ENCODE measurements around the gene ILKAP.

Gene ILKAP

GRCh38 chr2:238203094-238203972 is at the start of gene ILKAP:
TSS of gene ILKAP (minus strand) at chr2:238203695. CDS start at chr2:238203553, 142 bp downstream.
- H3K9ac ChIP-seq (ENCODE audit: low read depth, low read length), result peak within 1 kb of the TSS; percentile 54
- H3K4me1 ChIP-seq (ENCODE audit: control insufficient read depth, insufficient read depth, low read length), result peaks cover 4% of the 10 kb centered on the region; the same call in 1 of the 2 replicates
- no peaks in the 10 kb centered on the region for H3K9me3 ChIP-seq (ENCODE audit: control insufficient read depth, insufficient read depth, low read length)
- H3K27me3 ChIP-seq (ENCODE audit: control insufficient read depth, insufficient read depth, low read length), result peaks cover 8% of the 10 kb centered on the region
- H3K36me3 ChIP-seq (ENCODE audit: control insufficient read depth, insufficient read depth, low read length), result no peaks in the 10 kb centered on the region
- H3K27ac ChIP-seq (ENCODE audit: low read depth, low read length), result peak within 1 kb of the TSS; percentile 55
- peak within 1 kb of the TSS; percentile 83 for H3K4me3 ChIP-seq (ENCODE audit: low read depth, low read length)

GRCh38 chr2:238252766-238253630 is 49.5 kb upstream of the ILKAP start:
- Histone ChIP-seq H3K27me3 (ENCODE audit: control insufficient read depth, insufficient read depth, low read length) (no peaks in the 10 kb centered on the region), H3K9ac (ENCODE audit: low read depth, low read length) (no peak overlapping the region), H3K27ac (ENCODE audit: low read depth, low read length) (no peak overlapping the region), H3K4me3 (ENCODE audit: low read depth, low read length) (no peak overlapping the region), H3K36me3 (ENCODE audit: control insufficient read depth, insufficient read depth, low read length) (peaks cover 22% of the 10 kb centered on the region), H3K4me1 (ENCODE audit: control insufficient read depth, insufficient read depth, low read length) (no peaks in the 10 kb centered on the region), H3K9me3 (ENCODE audit: control insufficient read depth, insufficient read depth, low read length) (no peaks in the 10 kb centered on the region)

- Histone ChIP-seq H3K9ac (ENCODE audit: low read depth, low read length) (no peak overlapping the region), H3K27me3 (ENCODE audit: control insufficient read depth, insufficient read depth, low read length) (no peaks in the 10 kb centered on the region), H3K4me1 (ENCODE audit: control insufficient read depth, insufficient read depth, low read length) (no peaks in the 10 kb centered on the region), H3K4me3 (ENCODE audit: low read depth, low read length) (no peak overlapping the region), H3K9me3 (ENCODE audit: control insufficient read depth, insufficient read depth, low read length) (no peaks in the 10 kb centered on the region), H3K36me3 (ENCODE audit: control insufficient read depth, insufficient read depth, low read length) (peaks cover 21% of the 10 kb centered on the region), H3K27ac (ENCODE audit: low read depth, low read length) (no peak overlapping the region)
These were observed 48.5 kb upstream of the ILKAP start for GRCh38 chr2:238251986-238252385.

- no peak overlapping the region for H3K27ac ChIP-seq (ENCODE audit: low read depth, low read length)
- no peaks in the 10 kb centered on the region for H3K27me3 ChIP-seq (ENCODE audit: control insufficient read depth, insufficient read depth, low read length)
- H3K9ac ChIP-seq (ENCODE audit: low read depth, low read length), result no peak overlapping the region
- no peak overlapping the region for H3K4me3 ChIP-seq (ENCODE audit: low read depth, low read length)
- peaks cover 21% of the 10 kb centered on the region for H3K36me3 ChIP-seq (ENCODE audit: control insufficient read depth, insufficient read depth, low read length)
- no peaks in the 10 kb centered on the region for H3K4me1 ChIP-seq (ENCODE audit: control insufficient read depth, insufficient read depth, low read length)
- H3K9me3 ChIP-seq (ENCODE audit: control insufficient read depth, insufficient read depth, low read length), result no peaks in the 10 kb centered on the region
These were observed 47.8 kb upstream of the ILKAP start for GRCh38 chr2:238251331-238251730.

GRCh38 chr2:238250896-238251295 is 47.4 kb upstream of the ILKAP start:
- no peak overlapping the region for H3K9ac ChIP-seq (ENCODE audit: low read depth, low read length)
- no peaks in the 10 kb centered on the region for H3K9me3 ChIP-seq (ENCODE audit: control insufficient read depth, insufficient read depth, low read length)
- H3K36me3 ChIP-seq (ENCODE audit: control insufficient read depth, insufficient read depth, low read length), result peaks cover 20% of the 10 kb centered on the region
- no peaks in the 10 kb centered on the region for H3K27me3 ChIP-seq (ENCODE audit: control insufficient read depth, insufficient read depth, low read length)
- no peaks in the 10 kb centered on the region for H3K4me1 ChIP-seq (ENCODE audit: control insufficient read depth, insufficient read depth, low read length)
- H3K4me3 ChIP-seq (ENCODE audit: low read depth, low read length), result no peak overlapping the region
- H3K27ac ChIP-seq (ENCODE audit: low read depth, low read length), result no peak overlapping the region

GRCh38 chr2:238247841-238248453 is 44.5 kb upstream of the ILKAP start:
- Histone ChIP-seq H3K9ac (ENCODE audit: low read depth, low read length) (no peak overlapping the region), H3K27ac (ENCODE audit: low read depth, low read length) (no peak overlapping the region), H3K36me3 (ENCODE audit: control insufficient read depth, insufficient read depth, low read length) (no peaks in the 10 kb centered on the region; the same call in 1 of the 2 replicates), H3K4me3 (ENCODE audit: low read depth, low read length) (no peak overlapping the region), H3K9me3 (ENCODE audit: control insufficient read depth, insufficient read depth, low read length) (no peaks in the 10 kb centered on the region), H3K27me3 (ENCODE audit: control insufficient read depth, insufficient read depth, low read length) (no peaks in the 10 kb centered on the region), H3K4me1 (ENCODE audit: control insufficient read depth, insufficient read depth, low read length) (peaks cover 2% of the 10 kb centered on the region; the same call in 1 of the 2 replicates)

- H3K4me3 ChIP-seq (ENCODE audit: low read depth, low read length), result no peak overlapping the region
- no peaks in the 10 kb centered on the region for H3K9me3 ChIP-seq (ENCODE audit: control insufficient read depth, insufficient read depth, low read length)
- H3K27me3 ChIP-seq (ENCODE audit: control insufficient read depth, insufficient read depth, low read length), result no peaks in the 10 kb centered on the region
- H3K9ac ChIP-seq (ENCODE audit: low read depth, low read length), result no peak overlapping the region
- no peaks in the 10 kb centered on the region; the same call in 1 of the 2 replicates for H3K36me3 ChIP-seq (ENCODE audit: control insufficient read depth, insufficient read depth, low read length)
- no peak overlapping the region for H3K27ac ChIP-seq (ENCODE audit: low read depth, low read length)
- peaks cover 2% of the 10 kb centered on the region; the same call in 1 of the 2 replicates for H3K4me1 ChIP-seq (ENCODE audit: control insufficient read depth, insufficient read depth, low read length)
These were observed 43.7 kb upstream of the ILKAP start for GRCh38 chr2:238247002-238247822.

- Histone ChIP-seq H3K36me3 (ENCODE audit: control insufficient read depth, insufficient read depth, low read length) (no peaks in the 10 kb centered on the region; the same call in 1 of the 2 replicates), H3K9ac (ENCODE audit: low read depth, low read length) (no peak overlapping the region), H3K4me1 (ENCODE audit: control insufficient read depth, insufficient read depth, low read length) (peaks cover 11% of the 10 kb centered on the region; the same call in 1 of the 2 replicates), H3K4me3 (ENCODE audit: low read depth, low read length) (no peak overlapping the region), H3K27me3 (ENCODE audit: control insufficient read depth, insufficient read depth, low read length) (peaks cover 13% of the 10 kb centered on the region), H3K27ac (ENCODE audit: low read depth, low read length) (no peak overlapping the region), H3K9me3 (ENCODE audit: control insufficient read depth, insufficient read depth, low read length) (no peaks in the 10 kb centered on the region)
These were observed 40.7 kb upstream of the ILKAP start for GRCh38 chr2:238244151-238244550.

GRCh38 chr2:238243496-238244076 is 40.1 kb upstream of the ILKAP start:
- H3K27ac ChIP-seq (ENCODE audit: low read depth, low read length), result no peak overlapping the region
- no peak overlapping the region for H3K9ac ChIP-seq (ENCODE audit: low read depth, low read length)

More at GRCh38 chr2:238243496-238244076, 40.1 kb upstream of the ILKAP start:
- H3K4me1 ChIP-seq (ENCODE audit: control insufficient read depth, insufficient read depth, low read length), result peaks cover 11% of the 10 kb centered on the region; the same call in 1 of the 2 replicates
- H3K27me3 ChIP-seq (ENCODE audit: control insufficient read depth, insufficient read depth, low read length), result peaks cover 19% of the 10 kb centered on the region
- no peaks in the 10 kb centered on the region for H3K9me3 ChIP-seq (ENCODE audit: control insufficient read depth, insufficient read depth, low read length)
- no peak overlapping the region for H3K4me3 ChIP-seq (ENCODE audit: low read depth, low read length)
- H3K36me3 ChIP-seq (ENCODE audit: control insufficient read depth, insufficient read depth, low read length), result no peaks in the 10 kb centered on the region; the same call in 1 of the 2 replicates
